ENCODE results near the gene ABCC4. TPM values are rescaled to one million over a fixed set of nuclear protein-coding genes. Genes with fewer than 3 reads are reported as not detected.
A peak's percentile ranks its signal among the peaks of the same experiment; 100 is the strongest.

The ABCC4 gene
- total RNA-seq, 2 donors from 2014 or later = 119 to 144 TPM

DNA sequence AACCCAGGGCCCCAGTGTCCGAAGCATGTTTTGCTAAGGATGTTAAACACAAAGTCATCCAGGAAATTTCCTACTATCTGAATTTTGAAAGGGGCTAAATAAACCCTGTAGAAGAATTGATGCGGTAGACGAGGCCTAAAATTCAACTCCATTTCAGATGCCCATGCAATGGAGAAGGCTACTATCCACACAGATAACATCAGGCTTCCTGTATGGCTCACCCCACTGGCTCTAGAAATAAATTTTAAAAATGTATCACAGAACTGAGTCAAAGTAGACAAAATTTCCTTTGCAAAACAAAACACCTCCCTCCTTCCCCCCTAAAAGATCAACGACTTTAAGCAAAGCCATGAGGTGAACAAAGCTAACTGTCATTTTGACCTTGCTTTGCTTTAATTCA is 188.4 kb downstream of the ABCC4 start:
- DNase-seq = no peak
- Mint-ChIP-seq H3K36me3 (ENCODE audit: low read depth) (peaks cover 39% of the 10 kb centered on the region), H3K27me3 (ENCODE audit: insufficient read depth) (no peaks in the 10 kb centered on the region), H3K4me3 (no peak overlapping the region), H3K27ac (peak overlapping the region; percentile 62), H3K9me3 (peaks cover 21% of the 10 kb centered on the region), H3K4me1 (peaks cover 50% of the 10 kb centered on the region)
- Histone ChIP-seq H3K9me3 (ENCODE audit: control insufficient read depth, low read length) (peaks cover 14% of the 10 kb centered on the region), H3K36me3 (ENCODE audit: control insufficient read depth, insufficient read depth, low read length) (peaks cover 13% of the 10 kb centered on the region), H3K4me3 (ENCODE audit: low read length) (no peak overlapping the region), H3K9ac (ENCODE audit: extremely low read depth, low read length, poor library complexity, severe bottlenecking) (no peak overlapping the region), H3K27me3 (ENCODE audit: control insufficient read depth, insufficient read depth, low read length, poor library complexity, severe bottlenecking) (no peaks in the 10 kb centered on the region), H3K27ac (ENCODE audit: low read depth, low read length) (no peak overlapping the region), H3K4me1 (ENCODE audit: control insufficient read depth, insufficient read depth, low read length) (peaks cover 23% of the 10 kb centered on the region)
- TF ChIP-seq, protein P1, sequence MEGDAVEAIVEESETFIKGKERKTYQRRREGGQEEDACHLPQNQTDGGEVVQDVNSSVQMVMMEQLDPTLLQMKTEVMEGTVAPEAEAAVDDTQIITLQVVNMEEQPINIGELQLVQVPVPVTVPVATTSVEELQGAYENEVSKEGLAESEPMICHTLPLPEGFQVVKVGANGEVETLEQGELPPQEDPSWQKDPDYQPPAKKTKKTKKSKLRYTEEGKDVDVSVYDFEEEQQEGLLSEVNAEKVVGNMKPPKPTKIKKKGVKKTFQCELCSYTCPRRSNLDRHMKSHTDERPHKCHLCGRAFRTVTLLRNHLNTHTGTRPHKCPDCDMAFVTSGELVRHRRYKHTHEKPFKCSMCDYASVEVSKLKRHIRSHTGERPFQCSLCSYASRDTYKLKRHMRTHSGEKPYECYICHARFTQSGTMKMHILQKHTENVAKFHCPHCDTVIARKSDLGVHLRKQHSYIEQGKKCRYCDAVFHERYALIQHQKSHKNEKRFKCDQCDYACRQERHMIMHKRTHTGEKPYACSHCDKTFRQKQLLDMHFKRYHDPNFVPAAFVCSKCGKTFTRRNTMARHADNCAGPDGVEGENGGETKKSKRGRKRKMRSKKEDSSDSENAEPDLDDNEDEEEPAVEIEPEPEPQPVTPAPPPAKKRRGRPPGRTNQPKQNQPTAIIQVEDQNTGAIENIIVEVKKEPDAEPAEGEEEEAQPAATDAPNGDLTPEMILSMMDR (conservative IDR thresholded peaks at IDR 0.05) = no peak
- WGBS, 2 experiments (ENCODE audit: insufficient coverage in 1 of 2, insufficient read length in 1 of 2) = 81 to 100% methylated on average over 2 to 4 of the region's 4 CpGs

DNA sequence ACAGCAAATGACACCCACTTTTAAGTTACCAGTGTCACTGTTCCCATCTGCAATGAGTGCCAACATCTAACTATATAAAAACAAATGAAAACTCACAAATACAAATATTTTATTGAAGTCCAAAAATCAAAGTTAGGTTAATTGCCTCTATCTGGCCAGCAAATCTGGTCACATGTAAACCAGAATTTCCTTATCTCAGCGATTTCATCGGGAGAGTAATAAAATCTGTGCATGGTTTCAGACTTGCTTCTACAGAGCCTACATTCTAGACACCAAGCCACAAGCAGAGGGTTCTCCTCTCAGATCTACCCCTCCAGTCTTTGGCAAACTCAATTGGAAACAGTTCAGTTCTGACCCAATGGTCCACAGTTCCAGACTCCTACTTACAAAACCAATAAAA is 189.6 kb downstream of the ABCC4 start:
- Mint-ChIP-seq H3K36me3 (ENCODE audit: low read depth) (peaks cover 47% of the 10 kb centered on the region), H3K27me3 (ENCODE audit: insufficient read depth) (no peaks in the 10 kb centered on the region), H3K9me3 (peaks cover 27% of the 10 kb centered on the region), H3K4me1 (peaks cover 40% of the 10 kb centered on the region), H3K4me3 (no peak overlapping the region), H3K27ac (peak overlapping the region; percentile 39)
- TF ChIP-seq, protein P1 (conservative IDR thresholded peaks at IDR 0.05) = no peak
- peaks cover 27% of the 10 kb centered on the region for H3K9me3 ChIP-seq (ENCODE audit: control insufficient read depth, low read length)
- H3K27ac ChIP-seq (ENCODE audit: low read depth, low read length) = no peak overlapping the region
- peaks cover 26% of the 10 kb centered on the region for H3K36me3 ChIP-seq (ENCODE audit: control insufficient read depth, insufficient read depth, low read length)
- peaks cover 19% of the 10 kb centered on the region for H3K4me1 ChIP-seq (ENCODE audit: control insufficient read depth, insufficient read depth, low read length)
- 92 to 100% methylated on average over 2 of the region's 2 CpGs for WGBS, 2 experiments (ENCODE audit: insufficient coverage in 1 of 2, insufficient read length in 1 of 2)
- no peak overlapping the region for H3K9ac ChIP-seq (ENCODE audit: extremely low read depth, low read length, poor library complexity, severe bottlenecking)
- H3K4me3 ChIP-seq (ENCODE audit: low read length) = no peak overlapping the region
- DNase-seq = no peak
- no peaks in the 10 kb centered on the region for H3K27me3 ChIP-seq (ENCODE audit: control insufficient read depth, insufficient read depth, low read length, poor library complexity, severe bottlenecking)

DNA sequence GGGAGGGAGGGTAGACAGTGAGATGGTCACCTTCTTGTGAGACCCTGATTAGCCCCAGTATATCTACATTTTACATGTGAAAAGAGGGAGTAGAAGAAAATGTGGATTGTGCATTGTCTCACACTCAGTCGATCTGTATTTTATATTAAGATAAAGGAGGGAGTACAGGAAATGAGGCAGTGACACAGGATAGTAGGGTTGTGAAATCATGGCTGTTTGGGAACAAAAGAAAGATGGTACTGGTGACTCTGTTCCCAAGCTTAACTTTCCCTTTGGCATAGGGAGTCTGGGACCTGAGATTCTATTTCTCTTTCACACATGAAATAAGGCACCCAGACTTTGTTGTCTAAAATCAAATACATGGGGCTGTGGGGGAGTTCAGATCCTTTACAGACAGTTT is 194.7 kb downstream of the ABCC4 start:
- Histone ChIP-seq H3K9me3 (ENCODE audit: control insufficient read depth, low read length) (peaks cover 44% of the 10 kb centered on the region), H3K9ac (ENCODE audit: extremely low read depth, low read length, poor library complexity, severe bottlenecking) (no peak overlapping the region), H3K27me3 (ENCODE audit: control insufficient read depth, insufficient read depth, low read length, poor library complexity, severe bottlenecking) (no peaks in the 10 kb centered on the region), H3K27ac (ENCODE audit: low read depth, low read length) (no peak overlapping the region), H3K4me1 (ENCODE audit: control insufficient read depth, insufficient read depth, low read length) (no peaks in the 10 kb centered on the region), H3K36me3 (ENCODE audit: control insufficient read depth, insufficient read depth, low read length) (peaks cover 62% of the 10 kb centered on the region), H3K4me3 (ENCODE audit: low read length) (peak overlapping the region; percentile 22)
- no peak overlapping the region for H3K4me3 Mint-ChIP-seq
- WGBS, 2 experiments (ENCODE audit: insufficient coverage in 1 of 2, insufficient read length in 1 of 2) = 95 to 100% methylated on average over 1 of the region's 1 CpG
- H3K27me3 Mint-ChIP-seq (ENCODE audit: insufficient read depth) = no peaks in the 10 kb centered on the region
- H3K4me1 Mint-ChIP-seq = no peaks in the 10 kb centered on the region
- peaks cover 33% of the 10 kb centered on the region for H3K9me3 Mint-ChIP-seq
- no peak overlapping the region for H3K27ac Mint-ChIP-seq
- TF ChIP-seq, protein P1 (conservative IDR thresholded peaks at IDR 0.05) = no peak
- no peak for DNase-seq
- H3K36me3 Mint-ChIP-seq (ENCODE audit: low read depth) = peaks cover 74% of the 10 kb centered on the region
